Activated CD4-positive, alpha-beta T cell treated with anti-CD3 and anti-CD28 coated beads, Interleukin-2, amount 50 U/mL, for 1 hour (primary cell): ENCODE data around the gene MFN2.
"Not testable (repeated sequence)": the region's sequence is repeated elsewhere in the genome, so short reads cannot be mapped to it uniquely, and the experiment has no call there.

ENCODE experiments used
- DNase-seq: peaks from one replicate; pipeline ENCODE4 v3.0.0-alpha.2; 2020

MFN2 gene

GRCh38 chr1:12028957-12029511, 48.8 kb downstream of the MFN2 start:
- DNase-seq, result no peak

- DNase-seq, result no peak
Measured at GRCh38 chr1:12029720-12030339, 49.6 kb downstream of the MFN2 start.

DNA sequence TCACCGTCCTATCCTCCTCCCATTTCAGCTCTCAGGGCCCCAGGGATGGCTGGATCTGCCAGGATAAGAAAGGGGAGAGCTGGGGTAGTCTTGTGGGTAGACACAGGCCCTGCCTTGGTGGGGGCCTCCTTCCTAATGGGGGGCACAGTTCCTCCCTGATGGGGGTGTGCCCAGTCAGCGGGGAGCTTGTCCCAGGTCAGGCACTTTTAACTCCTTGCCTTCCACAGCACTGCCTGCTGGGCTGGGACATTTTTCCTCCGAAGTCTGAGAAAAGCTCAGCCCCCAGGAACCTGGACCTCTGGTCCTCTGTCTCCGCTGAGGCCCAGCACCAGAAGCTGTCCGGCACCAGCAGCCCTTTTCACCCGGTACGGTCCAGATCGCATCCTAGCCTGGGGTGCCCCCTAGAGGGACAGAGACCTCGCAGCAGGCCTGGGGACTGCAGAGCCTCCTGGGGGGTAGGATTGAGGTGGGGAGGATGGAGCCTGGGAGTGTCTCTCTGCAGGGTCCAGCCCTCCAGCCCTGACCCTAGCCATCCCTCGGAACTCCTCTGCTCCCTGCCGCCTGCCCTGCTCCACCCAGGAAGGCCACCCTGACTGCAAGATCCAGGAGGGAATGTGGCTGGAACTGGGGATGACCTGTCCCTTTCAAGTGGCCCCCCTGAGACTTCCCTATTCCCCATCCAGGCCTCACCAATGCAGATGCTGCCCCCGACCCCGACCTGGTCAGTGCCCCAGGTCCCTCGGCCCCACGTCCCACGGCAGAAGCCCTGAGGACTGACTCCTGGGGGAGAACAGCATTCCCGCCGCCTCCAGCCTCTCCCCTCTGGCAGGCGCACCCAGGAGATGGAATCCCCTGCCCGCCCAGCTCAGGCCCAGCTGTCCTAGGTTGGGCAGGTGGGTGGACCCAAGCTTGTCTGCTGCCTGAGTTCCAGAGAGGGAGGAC, 51.1 kb downstream of the MFN2 start:
- peak; percentile 16 for DNase-seq

DNA sequence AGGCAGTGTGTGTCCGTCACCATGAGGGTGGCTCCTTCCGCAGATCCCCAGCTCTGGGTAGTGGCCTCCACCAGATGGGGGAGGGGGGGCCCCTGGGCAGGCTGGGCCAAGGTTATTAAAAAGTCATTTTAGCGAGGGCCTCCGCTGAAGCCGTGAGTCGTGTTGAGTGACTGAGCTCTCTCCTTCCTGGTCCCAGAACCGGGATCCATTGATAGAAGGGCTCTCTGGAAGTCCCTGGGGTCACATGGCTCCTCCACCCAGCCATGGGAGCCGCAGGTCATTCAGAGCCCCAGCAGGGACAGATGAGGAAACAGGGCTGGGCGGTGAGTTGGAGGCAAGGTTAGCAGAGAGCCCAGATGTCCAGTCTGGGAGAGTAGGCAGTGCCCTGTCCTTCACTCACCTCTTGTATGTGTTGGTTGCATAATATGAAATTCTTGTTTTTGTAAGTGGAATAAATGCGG, 51.9 kb downstream of the MFN2 start:
- no peak for DNase-seq

GRCh38 chr1:12033441-12033840, 53.2 kb downstream of the MFN2 start:
- DNase-seq, result not testable (repeated sequence)

GRCh38 chr1:12034381-12034801, 54.1 kb downstream of the MFN2 start:
- DNase-seq, result no peak

- no peak for DNase-seq
Measured at GRCh38 chr1:12035312-12035711, 55.1 kb downstream of the MFN2 start.

DNA sequence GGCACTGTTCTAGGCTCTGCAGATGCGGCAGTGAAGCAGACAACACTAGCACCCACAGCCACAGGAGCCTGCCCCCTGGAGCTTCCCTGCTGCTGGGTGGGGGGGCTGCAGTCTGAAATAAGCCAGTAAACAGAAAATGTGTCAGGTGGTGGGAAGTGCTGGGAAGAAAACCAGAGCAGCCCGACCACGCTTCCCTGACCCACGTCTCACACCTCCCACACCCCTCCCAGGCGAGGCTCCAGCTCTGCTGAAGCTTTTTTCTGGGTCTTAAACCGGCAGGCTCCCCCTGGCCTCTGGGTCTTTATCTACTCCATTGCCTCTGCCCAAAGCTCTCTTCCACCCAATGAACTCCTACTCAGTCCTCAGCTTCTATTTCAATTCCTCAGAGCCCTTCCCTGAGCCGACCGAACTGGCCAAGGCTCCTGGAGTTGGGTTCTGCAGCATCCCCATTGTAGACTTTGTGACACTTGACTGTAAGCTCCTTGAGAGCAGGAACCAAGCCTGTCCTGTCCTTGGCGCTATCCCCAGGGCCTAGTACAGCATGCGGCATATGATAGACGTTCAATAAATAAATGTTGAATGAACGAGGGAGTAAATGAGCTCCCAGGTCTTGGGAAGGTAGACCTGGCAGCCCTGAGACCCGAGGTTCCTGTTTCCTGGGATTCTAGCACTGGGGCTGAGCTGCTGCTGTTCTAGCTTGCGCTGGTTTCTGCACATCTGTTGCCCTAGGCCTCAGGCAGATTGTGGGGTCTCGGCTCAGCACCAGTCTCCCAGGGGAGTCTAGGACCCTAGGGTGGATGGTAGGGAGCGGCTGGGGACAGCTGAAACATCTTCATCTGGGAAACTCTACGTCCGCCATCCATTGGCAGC, 57.5 kb downstream of the MFN2 start:
- DNase-seq, result no peak

DNA sequence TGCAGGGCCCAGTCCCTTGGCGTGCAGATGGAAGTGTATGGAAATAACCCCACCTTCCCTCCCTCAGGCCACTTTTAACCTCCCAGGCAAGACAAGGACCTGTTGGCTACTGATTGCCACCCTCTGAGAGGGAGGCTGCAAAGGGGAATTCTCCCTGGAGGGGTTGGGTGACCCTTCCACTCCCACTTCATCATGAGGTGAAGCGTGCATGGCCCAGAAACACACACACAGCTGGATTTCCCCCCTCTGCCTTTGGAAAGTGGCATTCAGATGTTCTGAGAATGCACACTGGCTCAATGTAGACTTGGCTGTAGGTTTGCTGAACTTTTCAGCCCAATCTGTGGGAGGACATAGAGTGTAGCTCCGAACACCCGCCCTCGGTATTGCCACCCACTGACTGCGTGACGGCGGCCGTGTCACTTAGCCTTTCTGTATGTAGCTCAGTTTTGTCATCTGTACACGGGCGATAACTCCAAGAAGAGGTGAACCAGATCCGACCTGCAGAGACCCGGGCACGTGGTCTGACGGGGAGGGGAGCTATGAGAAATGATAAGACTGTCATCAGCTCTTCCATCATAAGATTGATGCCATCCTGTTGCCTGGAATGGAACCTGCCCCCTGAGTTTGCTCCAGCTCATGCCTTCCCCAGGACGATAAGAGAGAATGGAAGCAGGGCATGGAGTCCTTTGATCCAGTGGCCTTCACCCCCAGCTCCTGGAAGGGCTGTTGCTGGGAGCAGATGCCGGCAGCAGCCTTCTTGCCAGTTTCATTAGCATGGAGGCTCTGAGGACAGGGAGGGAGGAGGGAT, 58.3 kb downstream of the MFN2 start:
- DNase-seq, result no peak

- no peak for DNase-seq
Measured at GRCh38 chr1:12039164-12039525, 58.9 kb downstream of the MFN2 start.

DNA sequence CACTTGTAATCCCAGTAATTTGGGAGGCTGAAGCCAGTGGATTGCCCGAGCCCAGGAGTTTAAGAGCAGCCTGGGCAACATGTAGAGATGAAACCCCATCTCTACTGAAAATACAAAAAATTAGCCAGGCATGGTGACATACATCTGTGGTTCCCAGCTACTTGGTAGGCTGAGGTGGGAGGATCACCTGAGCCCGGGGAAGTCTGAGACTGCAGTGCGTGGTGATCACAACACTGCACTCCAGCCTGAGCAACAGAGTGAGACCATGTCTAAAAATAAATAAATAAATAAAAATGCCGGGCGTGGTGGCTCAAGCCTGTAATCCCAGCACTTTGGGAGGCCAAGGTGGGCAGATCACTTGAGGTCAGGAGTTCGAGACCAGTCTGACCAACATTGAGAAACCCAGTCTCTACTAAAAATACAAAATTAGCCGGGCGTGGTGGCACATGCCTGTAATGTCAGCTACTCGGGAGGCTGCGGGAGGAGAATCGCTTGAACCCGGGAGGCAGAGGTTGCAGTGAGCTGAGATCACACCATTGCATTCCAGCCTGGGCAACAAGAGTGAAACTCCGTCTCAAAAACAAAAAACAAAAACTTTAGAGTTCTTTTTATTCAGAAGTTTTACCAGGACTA, 59.7 kb downstream of the MFN2 start:
- not testable (repeated sequence) for DNase-seq

DNA sequence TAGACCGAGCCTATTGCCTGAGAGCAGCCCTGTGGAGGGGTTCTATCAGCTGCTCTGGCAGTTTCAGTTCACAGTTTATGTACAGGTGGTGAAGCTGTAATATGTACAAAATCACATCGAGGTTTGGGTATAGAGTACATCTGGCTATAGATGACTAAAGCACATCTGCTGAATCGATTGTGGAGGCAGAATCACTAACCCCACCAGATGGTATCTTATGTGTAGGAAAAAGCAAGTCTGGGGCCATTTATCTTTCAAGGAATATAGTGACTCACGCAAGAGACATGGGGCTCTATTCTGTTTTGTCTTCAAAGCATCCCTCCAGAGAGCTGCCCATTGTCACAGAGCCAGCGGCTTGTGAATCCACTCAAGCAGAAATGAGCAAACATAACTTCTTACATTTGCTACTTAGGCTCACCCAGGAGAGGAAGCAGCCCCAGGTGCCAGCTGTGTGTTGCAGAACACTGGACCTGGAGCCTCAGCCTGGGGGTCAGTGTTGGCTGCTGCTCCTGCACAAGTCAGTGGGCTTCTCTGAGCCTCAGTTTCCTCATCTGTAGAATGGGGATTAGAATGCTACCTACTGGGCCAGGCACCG, 60.3 kb downstream of the MFN2 start:
- no peak for DNase-seq

DNA sequence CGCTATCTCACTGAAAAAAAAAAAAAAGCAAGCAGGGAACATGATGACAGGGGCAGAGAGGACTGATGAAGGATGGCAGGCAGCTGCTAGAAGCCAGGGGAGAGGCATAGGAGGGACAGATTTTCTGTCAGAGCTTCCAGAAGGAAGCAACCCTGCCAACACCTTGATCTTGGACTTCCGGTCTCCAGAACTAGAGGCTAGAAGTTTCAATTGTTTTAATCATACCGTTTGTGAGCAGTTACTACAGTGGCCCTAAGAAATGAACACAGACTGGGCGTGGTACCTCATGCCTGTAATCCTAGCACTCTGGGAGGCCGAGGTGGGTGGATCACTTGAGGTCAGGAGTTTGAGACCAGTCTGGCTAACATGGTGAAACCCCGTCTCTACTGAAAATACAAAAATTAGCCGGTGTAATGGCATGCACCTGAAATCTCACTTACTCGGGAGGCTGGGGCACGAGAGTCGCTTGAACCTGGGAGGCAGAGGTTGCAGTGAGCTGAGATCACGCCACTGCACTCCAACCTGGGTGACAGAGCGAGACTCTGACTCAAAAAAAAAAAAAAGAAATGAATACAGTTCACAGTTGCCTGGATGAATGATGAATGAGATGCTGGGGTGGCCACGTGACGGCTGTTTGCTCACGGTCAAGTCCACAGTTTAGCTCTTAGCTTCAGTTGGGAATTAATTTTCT, 64.1 kb downstream of the MFN2 start:
- DNase-seq, result not testable (repeated sequence)

DNA sequence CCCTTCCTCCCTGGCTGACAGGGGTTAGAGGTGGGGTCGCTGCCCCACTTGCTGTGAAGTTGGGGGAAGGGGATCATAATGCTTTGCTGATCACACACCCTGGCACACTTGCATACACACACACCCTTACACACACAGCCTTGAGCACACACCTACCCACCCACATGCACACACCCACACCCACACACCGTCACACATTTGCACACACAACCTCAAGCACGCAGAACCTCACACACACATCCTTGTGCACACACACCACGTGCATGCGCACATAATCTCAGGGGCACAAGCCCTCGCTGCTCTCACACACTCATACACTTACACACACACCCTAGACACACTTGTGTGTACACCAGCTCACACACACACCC, 66.5 kb downstream of the MFN2 start:
- DNase-seq, result no peak

- peak; percentile 16 for DNase-seq
Measured at GRCh38 chr1:12047120-12047876, 67.1 kb downstream of the MFN2 start.

- no peak for DNase-seq
Measured at GRCh38 chr1:12048372-12048771, 68.1 kb downstream of the MFN2 start.

GRCh38 chr1:12049616-12050015, 69.4 kb downstream of the MFN2 start:
- DNase-seq, result no peak

GRCh38 chr1:12051361-12051760, 71.1 kb downstream of the MFN2 start:
- no peak for DNase-seq

DNA sequence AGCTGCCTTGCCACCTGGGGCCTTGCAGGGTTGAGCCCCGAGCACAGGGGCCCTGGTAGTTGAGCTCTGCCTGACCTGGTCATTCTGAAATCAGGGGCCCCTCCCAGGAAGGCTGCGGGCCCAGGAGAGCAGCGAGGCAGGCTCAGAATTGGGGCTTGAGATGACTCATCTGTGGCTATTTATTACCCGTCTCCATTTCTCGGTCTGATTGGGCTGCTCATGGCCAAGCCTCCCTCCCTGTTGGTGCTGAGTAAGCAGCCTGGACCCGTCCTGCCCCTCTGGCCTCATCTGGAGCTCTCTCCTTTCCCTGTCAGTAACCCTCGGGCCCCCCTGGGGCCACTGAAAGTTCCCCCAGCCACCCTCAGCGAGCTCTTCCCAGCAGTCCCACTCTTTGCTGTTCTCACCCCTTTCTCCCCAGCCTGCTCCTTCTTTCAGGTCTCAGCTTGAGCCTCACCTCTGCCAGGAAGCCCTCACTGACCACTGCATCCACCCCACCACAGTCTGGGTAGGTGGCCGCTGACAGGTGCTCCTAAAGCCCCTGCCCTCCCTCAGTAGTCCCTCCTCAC, 71.8 kb downstream of the MFN2 start:
- DNase-seq, result no peak
